Keratinocyte (primary cell): ENCODE results near the gene DNAAF5. TPM values are rescaled to one million over a fixed set of nuclear protein-coding genes. Genes with fewer than 3 reads are reported as not detected.

Source experiments
- DNase-seq: peaks from one replicate; pipeline ENCODE4 v3.0.0-alpha.2; 2011; ENCODE audit warnings: low read depth, missing footprints, low spot score
- FAIRE-seq: peaks from 2 replicates; lab custom pipeline; 2011; peaks lifted over from hg19 to GRCh38; lab: Jason Lieb, UNC
- H2AFZ ChIP-seq: 2 replicates; pipeline ENCODE4 v1.6.0; 2012; ENCODE audit warnings: low read length, control low read depth, inconsistent platforms; ENCODE audit not compliant: control insufficient read depth
- H3K27ac ChIP-seq: 2 replicates; pipeline ENCODE4 v1.5.1; 2011; ENCODE audit warnings: low read length; ENCODE audit not compliant: control insufficient read depth, insufficient read depth
- H3K27me3 ChIP-seq: 3 replicates; pipeline ENCODE4 v1.6.0; 2011; ENCODE audit warnings: low read length; ENCODE audit not compliant: control insufficient read depth, insufficient read depth; ENCODE audit errors: extremely low read depth
- H3K36me3 ChIP-seq, 2 experiments: 2 replicates in 1 of 2; 3 replicates in 1 of 2; pipeline ENCODE4 v1.5.1; 2011; ENCODE audit warnings: low read length in 2 of 2, mild to moderate bottlenecking in 1 of 2; ENCODE audit not compliant: control insufficient read depth in 2 of 2, insufficient read depth in 2 of 2; ENCODE audit errors: extremely low read depth in 1 of 2
- H3K4me1 ChIP-seq: 3 replicates; pipeline ENCODE4 v1.5.1; 2011; ENCODE audit warnings: low read length; ENCODE audit not compliant: control insufficient read depth, insufficient read depth; ENCODE audit errors: extremely low read depth
- H3K4me2 ChIP-seq: 3 replicates; pipeline ENCODE4 v1.6.0; 2011; ENCODE audit warnings: low read depth, low read length; ENCODE audit not compliant: control insufficient read depth, insufficient read depth; ENCODE audit errors: extremely low read depth
- H3K4me3 ChIP-seq, 3 experiments: fragments of 200-600 bp in 1 of 3; sonication (generic) in 1 of 3; 2 replicates in 2 of 3; 3 replicates in 1 of 3; pipeline ENCODE4 v1.5.1; 2011 to 2016; ENCODE audit warnings: low read length in 3 of 3, mild to moderate bottlenecking in 3 of 3, control low read depth in 2 of 3, inconsistent platforms in 1 of 3, low read depth in 1 of 3, mixed read lengths in 1 of 3, mixed run types in 1 of 3, moderate library complexity in 1 of 3; ENCODE audit not compliant: control insufficient read depth in 2 of 3, insufficient read depth in 2 of 3; ENCODE audit errors: extremely low read depth in 1 of 3
- H3K79me2 ChIP-seq: 2 replicates; pipeline ENCODE4 v1.6.0; 2012; ENCODE audit warnings: low read length; ENCODE audit not compliant: control insufficient read depth, insufficient read depth
- H3K9ac ChIP-seq: 3 replicates; pipeline ENCODE4 v1.6.0; 2011; ENCODE audit warnings: low read length; ENCODE audit not compliant: control insufficient read depth, insufficient read depth; ENCODE audit errors: extremely low read depth
- H3K9me1 ChIP-seq: 3 replicates; pipeline ENCODE4 v1.6.0; 2011; ENCODE audit warnings: low read length; ENCODE audit not compliant: control insufficient read depth, insufficient read depth; ENCODE audit errors: extremely low read depth
- H3K9me3 ChIP-seq: 2 replicates; pipeline ENCODE4 v1.5.1; 2012; ENCODE audit warnings: low read depth, low read length; ENCODE audit not compliant: control insufficient read depth
- H4K20me1 ChIP-seq: 3 replicates; pipeline ENCODE4 v1.6.0; 2011; ENCODE audit warnings: low read length; ENCODE audit not compliant: control insufficient read depth, insufficient read depth; ENCODE audit errors: extremely low read depth
- CTCF ChIP-seq, 3 experiments: IDR thresholded peaks in 1 of 3; conservative IDR thresholded peaks in 1 of 3; optimal IDR thresholded peaks in 1 of 3; 2 replicates in 2 of 3; 3 replicates in 1 of 3; pipeline versions ENCODE3 to v1.5.1; 2011; ENCODE audit warnings: low read length in 3 of 3, mild to moderate bottlenecking in 3 of 3, moderate library complexity in 2 of 3, control low read depth in 1 of 3, inconsistent platforms in 1 of 3; ENCODE audit not compliant: insufficient read depth in 2 of 3; ENCODE audit errors: extremely low read depth in 1 of 3
- EZH2 ChIP-seq: IDR thresholded peaks from one replicate; pipeline ENCODE4 v1.6.1; 2012; ENCODE audit warnings: inconsistent platforms, mild to moderate bottlenecking, low read length, moderate library complexity
- dilution Hi-C: fragments of 300-500 bp; cut with MboI; formaldehyde crosslinking; loops from one replicate; pipeline ENCODE4 v1.7.0; 2020; ENCODE audit warnings: low sequenced_read_pairs; ENCODE audit not compliant: extremely low pct_ligation_motif_present
- polyA plus RNA-seq, 5 experiments: library from polyadenylated mRNA; depleted of rRNA in 3 of 5; stranded (reverse) in 3 of 5; stranded (forward) in 1 of 5; unstranded in 1 of 5; fragments of >200 nt; gene quantifications; 1 replicate in 1 of 5; 2 replicates in 3 of 5; 3 replicates in 1 of 5; pipeline versions ENCODE4 v1.2.1 to v1.2.3, GENCODE V29; 2011 to 2012; ENCODE audit warnings: missing spikeins in 2 of 5, low read depth in 1 of 5, low replicate concordance in 1 of 5

DNAAF5 gene
- polyA plus RNA-seq, 1 donor (not counting 4 experiments of a cell fraction or from before 2014, with no cell fraction given), result 16.3 TPM

DNA sequence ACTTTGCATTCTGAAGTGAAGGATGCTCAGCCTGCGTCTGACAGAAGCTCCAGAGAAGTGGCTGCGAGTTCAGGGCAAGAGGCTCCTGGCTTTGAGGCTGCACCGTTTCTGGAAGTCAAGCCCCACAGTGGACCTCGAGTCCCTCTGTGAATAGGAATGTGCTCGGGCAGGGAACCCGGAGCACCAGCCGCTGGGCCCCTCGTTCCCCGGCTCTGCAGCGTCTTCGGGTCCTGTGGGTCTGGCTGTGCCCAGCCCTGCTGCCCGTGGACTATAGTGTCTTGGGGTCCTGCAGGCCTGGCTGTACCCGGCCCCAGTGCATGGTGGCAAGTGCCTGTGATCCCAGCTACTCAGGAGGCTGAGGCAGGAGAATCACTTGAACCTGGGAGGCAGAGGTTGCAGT is 45.9 kb downstream of the DNAAF5 start:
- no peaks in the 10 kb centered on the region for H3K4me1 ChIP-seq
- no peak overlapping the region for H3K4me2 ChIP-seq
- no peak for FAIRE-seq
- no peak overlapping the region for H3K9ac ChIP-seq
- peaks cover 13 to 26% of the 10 kb centered on the region in 2 experiments for H3K36me3 ChIP-seq
- no peak for TF ChIP-seq CTCF (optimal IDR thresholded peaks at IDR 0.05 in 1 of 3, IDR thresholded peaks at IDR 0.05 in 1 of 3, conservative IDR thresholded peaks at IDR 0.05 in 1 of 3; ENCODE audit: extremely low read depth in 1 of 3, insufficient read depth in 2 of 3, low read length in 3 of 3)
- TF ChIP-seq EZH2, result no peak
- H3K4me3 ChIP-seq, result no peak overlapping the region
- no peak overlapping the region for H3K27ac ChIP-seq
- dilution Hi-C loops, result no loop called here
- no peak overlapping the region for H2AFZ ChIP-seq
- no peaks in the 10 kb centered on the region for H3K9me1 ChIP-seq
- H4K20me1 ChIP-seq, result no peaks in the 10 kb centered on the region
- no peaks in the 10 kb centered on the region for H3K27me3 ChIP-seq
- no peaks in the 10 kb centered on the region for H3K9me3 ChIP-seq
- no peaks in the 10 kb centered on the region for H3K79me2 ChIP-seq
- no peak for DNase-seq

- no peak overlapping the region for H3K4me3 ChIP-seq
- no peak overlapping the region for H3K9ac ChIP-seq
- H3K36me3 ChIP-seq, result peaks cover 15 to 26% of the 10 kb centered on the region in 2 experiments
- no peaks in the 10 kb centered on the region for H3K79me2 ChIP-seq
- no peaks in the 10 kb centered on the region for H3K9me3 ChIP-seq
- no peak overlapping the region for H3K4me2 ChIP-seq
- H3K27me3 ChIP-seq, result no peaks in the 10 kb centered on the region
- H4K20me1 ChIP-seq, result no peaks in the 10 kb centered on the region
- H2AFZ ChIP-seq, result no peak overlapping the region
- no peaks in the 10 kb centered on the region for H3K9me1 ChIP-seq
- dilution Hi-C loops, result no loop called here
- H3K27ac ChIP-seq, result no peak overlapping the region
- no peaks in the 10 kb centered on the region for H3K4me1 ChIP-seq
- TF ChIP-seq EZH2 (no peak), CTCF (optimal IDR thresholded peaks at IDR 0.05 in 1 of 3, IDR thresholded peaks at IDR 0.05 in 1 of 3, conservative IDR thresholded peaks at IDR 0.05 in 1 of 3; ENCODE audit: extremely low read depth in 1 of 3, insufficient read depth in 2 of 3, low read length in 3 of 3) (no peak)
- no peak for FAIRE-seq
- DNase-seq, result no peak
These were observed 46.5 kb downstream of the DNAAF5 start for GRCh38 chr7:772861-773621.
